Ammon's horn (tissue), 1 donor: ENCODE measurements around the gene KCNE1.
"Not testable (repeated sequence)": the region's sequence is repeated elsewhere in the genome, so short reads cannot be mapped to it uniquely, and the experiment has no call there.

Source experiments
- DNase-seq: peaks from one replicate; pipeline ENCODE4 v3.0.0-alpha.2; 2016; ENCODE audit warnings: low spot score

KCNE1 gene

GRCh38 chr21:34417448-34418077 lies 94.4 kb downstream of the KCNE1 start:
- DNase-seq, result not testable (repeated sequence)

- DNase-seq, result not testable (repeated sequence)
These were observed 104.7 kb downstream of the KCNE1 start for GRCh38 chr21:34407294-34407693.

- DNase-seq, result not testable (repeated sequence)
These were observed 105.3 kb downstream of the KCNE1 start for GRCh38 chr21:34406676-34407075.

GRCh38 chr21:34406102-34406501 lies 105.9 kb downstream of the KCNE1 start:
- not testable (repeated sequence) for DNase-seq

GRCh38 chr21:34405686-34406085 lies 106.3 kb downstream of the KCNE1 start:
- not testable (repeated sequence) for DNase-seq

- DNase-seq, result not testable (repeated sequence)
These were observed 107.3 kb downstream of the KCNE1 start for GRCh38 chr21:34404742-34405141.

GRCh38 chr21:34400522-34400921 lies 111.5 kb downstream of the KCNE1 start:
- DNase-seq, result not testable (repeated sequence)
